Activated CD4-positive, alpha-beta T cell treated with anti-CD3 and anti-CD28 coated beads for 36 hours (primary cell): Measurements from ENCODE around the gene PKD1. TPM values are rescaled to one million over a fixed set of nuclear protein-coding genes. Genes with fewer than 3 reads are reported as not detected.
A peak's percentile ranks its signal among the peaks of the same experiment; 100 is the strongest.

Source experiments
- ATAC-seq: fragments of 200-7000 bp; cut with Tn5 transposase; one replicate; pipeline ENCODE4 v1.10.0; 2021; ENCODE audit warnings: mild to moderate bottlenecking, moderate library complexity
- CTCF ChIA-PET: fragments of 350-600 bp; sonication (Branson Sonifier 250); formaldehyde crosslinking; loops from one replicate; lab custom pipeline; 2021; ENCODE audit warnings: antibody characterized with exemption; lab: Charles Lee
- POLR2A ChIA-PET: fragments of 350-600 bp; sonication (Branson Sonifier 250); formaldehyde crosslinking; loops from one replicate; lab custom pipeline; 2021; ENCODE audit warnings: antibody characterized with exemption, inconsistent platforms; lab: Charles Lee
- DNase-seq: peaks from one replicate; pipeline ENCODE4 v3.0.0-alpha.2; 2020
- H3K27ac Mint-ChIP-seq: one replicate; pipeline ENCODE4 v1.8.0; 2021; ENCODE audit warnings: mixed read lengths
- H3K27me3 Mint-ChIP-seq: one replicate; pipeline ENCODE4 v1.8.0; 2021; ENCODE audit warnings: mixed read lengths
- H3K36me3 Mint-ChIP-seq: one replicate; pipeline ENCODE4 v1.8.0; 2021; ENCODE audit warnings: low read depth, mixed read lengths
- H3K4me1 Mint-ChIP-seq: one replicate; pipeline ENCODE4 v1.8.0; 2021; ENCODE audit warnings: mixed read lengths
- H3K4me3 Mint-ChIP-seq: one replicate; pipeline ENCODE4 v1.8.0; 2021; ENCODE audit warnings: mild to moderate bottlenecking, moderate library complexity, mixed read lengths
- H3K9me3 Mint-ChIP-seq: one replicate; pipeline ENCODE4 v1.8.0; 2021; ENCODE audit warnings: low read depth, mixed read lengths
- intact Hi-C, 2 experiments: fragments of 100-400 bp; cut with DNase I in 1 of 2; cut with micrococcal nuclease in 1 of 2; formaldehyde crosslinking; loops; one replicate each; pipeline versions ENCODE4 v1.14.2 to v1.15.1; 2022 to 2024; cut with DNase I, micrococcal nuclease
- total RNA-seq, 2 experiments: library from RNA; stranded (reverse); gene quantifications; one replicate each; pipeline ENCODE4 v1.2.3, GENCODE V29; 2021

PKD1 gene
- total RNA-seq, 2 experiments from 2014 or later: 64.3 to 71.2 TPM

DNA sequence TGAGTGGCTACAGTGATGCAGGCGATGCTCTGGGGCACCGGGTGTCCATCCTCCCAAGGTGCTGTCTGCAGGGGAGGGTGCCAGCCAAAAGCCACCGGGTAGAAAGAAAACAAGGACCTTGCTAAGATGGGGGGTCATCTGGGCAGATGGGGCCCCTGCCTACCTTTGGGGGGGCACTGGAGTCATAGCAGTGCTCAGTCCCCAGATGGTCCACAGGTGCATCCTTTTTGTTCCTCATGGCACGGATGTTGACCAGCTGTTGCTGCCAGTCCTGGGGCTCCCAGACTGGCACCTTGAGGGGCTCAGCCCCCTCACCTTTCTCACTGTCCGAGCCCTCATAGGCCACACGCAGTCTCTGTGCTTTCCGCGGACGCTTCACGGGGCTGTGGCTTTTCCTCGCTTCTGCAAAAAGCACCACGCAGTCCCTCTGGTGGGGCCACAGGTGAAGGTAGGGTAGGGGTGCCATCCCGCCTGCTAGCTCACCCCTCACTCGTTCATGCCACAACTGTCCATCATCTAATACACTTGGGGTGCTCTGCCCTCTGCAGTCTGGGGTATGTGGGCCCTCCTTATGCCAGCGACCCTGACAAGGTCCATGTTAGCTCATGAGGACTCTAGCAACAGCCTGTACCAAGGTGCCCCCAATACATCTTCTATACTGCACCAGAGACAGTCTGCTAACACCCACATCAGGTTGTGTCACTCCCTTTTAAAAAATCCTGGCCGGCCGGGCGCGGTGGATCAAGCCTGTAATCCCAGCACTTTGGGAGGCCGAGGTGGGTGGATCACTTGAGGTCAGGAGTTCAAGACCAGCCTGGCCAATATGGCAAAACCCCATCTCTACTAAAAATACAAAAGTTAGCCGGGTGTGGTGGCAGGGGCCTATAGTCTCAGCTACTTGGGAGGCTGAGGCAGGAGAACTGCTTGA is 89.5 kb downstream of the PKD1 start:
- DNase-seq (no peak), ATAC-seq (no peak)
- Mint-ChIP-seq H3K36me3 (peaks cover 1% of the 10 kb centered on the region), H3K4me3 (peak overlapping the region; percentile 89), H3K27me3 (no peaks in the 10 kb centered on the region), H3K9me3 (no peaks in the 10 kb centered on the region), H3K27ac (peak overlapping the region; percentile 31), H3K4me1 (peaks cover 18% of the 10 kb centered on the region)
- intact Hi-C loops: loop anchor here in 1 of 2 experiments (2.0 to 5.0 kb wide), 5 partner anchors 81 to 979 kb away; partner anchors contain the start of genes CCNF, MAPK8IP3, RPS2 and THOC6
- POLR2A ChIA-PET: interaction anchor here (0.6 to 1.5 kb wide), 3 partner anchors 19 to 219 kb away, joined by 3 to 8 read pairs (median 3); partner anchors contain the start of genes FAHD1, NHERF2 and RPS2
- CTCF ChIA-PET: interaction anchor here (1.0 to 1.9 kb wide), 2 partner anchors 90 to 94 kb away, joined by 3 to 4 read pairs; partner anchors contain the start of gene PKD1

DNA sequence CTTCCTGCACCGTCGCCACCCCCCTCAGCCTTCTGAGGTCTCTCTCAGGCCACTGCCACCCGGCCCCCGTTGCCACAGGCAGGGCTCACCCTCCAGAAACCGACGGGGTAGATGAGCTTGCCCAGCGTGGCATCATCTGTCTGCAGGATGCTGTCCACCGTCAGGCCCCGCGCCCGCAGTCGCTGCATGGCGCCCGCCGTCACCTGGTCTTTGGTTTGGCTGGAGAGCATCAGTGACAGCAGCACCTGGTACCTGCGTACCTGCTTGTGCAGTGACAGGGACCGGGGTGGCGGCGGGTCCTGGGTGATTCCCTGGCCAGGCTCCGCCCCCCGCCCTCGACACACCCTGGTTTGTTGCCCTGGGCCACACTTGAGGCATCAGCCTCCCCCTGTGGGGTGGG is 91.2 kb downstream of the PKD1 start:
- ATAC-seq (no peak), DNase-seq (no peak)
- CTCF ChIA-PET: no interaction called here
- H3K36me3 Mint-ChIP-seq: peaks cover 1% of the 10 kb centered on the region
- H3K4me3 Mint-ChIP-seq: no peak overlapping the region
- intact Hi-C loops: no loop called here
- H3K27me3 Mint-ChIP-seq: no peaks in the 10 kb centered on the region
- peaks cover 18% of the 10 kb centered on the region for H3K4me1 Mint-ChIP-seq
- H3K27ac Mint-ChIP-seq: no peak overlapping the region
- POLR2A ChIA-PET: no interaction called here
- no peaks in the 10 kb centered on the region for H3K9me3 Mint-ChIP-seq

DNA sequence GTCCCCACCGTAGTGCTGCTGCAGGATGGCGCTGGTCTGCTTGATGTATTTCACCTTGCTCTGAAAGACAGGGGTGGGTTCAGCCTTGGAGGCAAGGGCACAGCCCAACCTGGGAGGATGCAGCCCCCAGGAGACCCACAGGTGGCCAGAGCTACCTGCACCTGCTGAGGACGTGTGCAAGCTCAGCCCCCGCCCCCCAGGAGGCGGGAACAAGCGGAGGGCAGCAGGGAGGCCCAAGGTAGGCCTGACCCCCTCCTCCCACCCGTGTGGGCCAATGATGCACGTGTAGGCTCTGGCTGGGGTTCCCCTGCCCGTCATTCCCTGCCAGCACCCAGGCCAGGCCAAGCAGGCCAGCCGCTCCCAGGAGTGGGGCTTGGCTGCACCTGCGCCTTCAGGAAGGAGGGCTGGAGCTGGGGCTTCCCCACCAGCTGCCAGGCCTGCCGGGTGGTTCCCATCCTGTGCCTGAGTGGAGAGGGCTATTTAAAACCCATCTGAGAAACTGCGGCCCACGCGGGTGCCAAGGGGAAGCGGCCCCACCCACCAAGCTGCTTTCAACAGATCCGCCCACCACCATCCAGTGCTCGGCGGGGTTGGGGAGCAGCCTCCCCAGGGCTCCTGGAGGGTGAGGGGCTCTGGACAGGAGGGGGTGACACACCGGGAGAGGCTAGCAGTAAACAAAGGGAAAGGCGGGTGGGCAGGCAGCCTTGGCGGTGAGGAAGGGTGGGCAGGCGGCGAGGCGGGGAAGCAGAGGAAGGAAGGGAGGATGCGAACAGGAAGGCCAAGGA is 91.8 kb downstream of the PKD1 start:
- ATAC-seq: no peak
- CTCF ChIA-PET: no interaction called here
- no peak for DNase-seq

DNA sequence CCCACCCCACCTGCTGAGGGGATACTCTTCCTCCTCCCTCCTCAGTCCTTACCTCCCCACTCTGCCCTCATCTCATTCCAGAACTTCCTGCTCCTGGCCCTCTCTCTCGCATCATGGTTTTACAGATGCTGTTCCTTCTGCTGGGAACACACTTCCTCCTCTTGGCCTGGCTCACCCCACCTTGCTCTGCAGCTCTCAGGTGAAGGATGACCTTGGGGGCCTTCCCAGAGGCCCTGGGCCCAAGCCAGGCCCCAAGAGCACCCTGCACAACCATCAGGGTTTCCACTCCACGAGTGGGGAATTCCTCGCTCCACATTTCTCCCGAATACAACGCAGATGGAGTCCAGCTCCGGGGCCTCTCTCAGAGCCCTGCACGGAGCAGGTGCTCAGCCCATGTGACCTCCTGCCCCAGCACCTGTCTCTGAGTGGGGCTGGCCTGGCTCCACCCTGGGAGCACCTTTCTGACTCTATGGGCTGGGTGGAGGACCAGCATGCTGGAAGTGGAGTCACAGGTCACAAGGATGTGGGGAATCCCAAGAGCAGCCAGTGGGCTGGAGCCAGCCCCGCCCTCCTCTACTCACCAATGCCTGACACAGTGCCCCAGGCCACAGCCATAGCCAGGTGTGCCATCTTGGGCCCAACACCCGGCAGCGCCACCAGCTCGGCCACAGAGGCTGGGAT is 92.6 kb downstream of the PKD1 start:
- CTCF ChIA-PET: no interaction called here
- H3K27me3 Mint-ChIP-seq: no peaks in the 10 kb centered on the region

More for the DNA sequence above, 91.8 kb downstream of the PKD1 start:
- intact Hi-C loops: no loop called here
- POLR2A ChIA-PET: no interaction called here
- H3K9me3 Mint-ChIP-seq: no peaks in the 10 kb centered on the region
- peaks cover 1% of the 10 kb centered on the region for H3K36me3 Mint-ChIP-seq
- no peaks in the 10 kb centered on the region for H3K27me3 Mint-ChIP-seq
- peaks cover 14% of the 10 kb centered on the region for H3K4me1 Mint-ChIP-seq
- no peak overlapping the region for H3K4me3 Mint-ChIP-seq
- H3K27ac Mint-ChIP-seq: no peak overlapping the region

DNA sequence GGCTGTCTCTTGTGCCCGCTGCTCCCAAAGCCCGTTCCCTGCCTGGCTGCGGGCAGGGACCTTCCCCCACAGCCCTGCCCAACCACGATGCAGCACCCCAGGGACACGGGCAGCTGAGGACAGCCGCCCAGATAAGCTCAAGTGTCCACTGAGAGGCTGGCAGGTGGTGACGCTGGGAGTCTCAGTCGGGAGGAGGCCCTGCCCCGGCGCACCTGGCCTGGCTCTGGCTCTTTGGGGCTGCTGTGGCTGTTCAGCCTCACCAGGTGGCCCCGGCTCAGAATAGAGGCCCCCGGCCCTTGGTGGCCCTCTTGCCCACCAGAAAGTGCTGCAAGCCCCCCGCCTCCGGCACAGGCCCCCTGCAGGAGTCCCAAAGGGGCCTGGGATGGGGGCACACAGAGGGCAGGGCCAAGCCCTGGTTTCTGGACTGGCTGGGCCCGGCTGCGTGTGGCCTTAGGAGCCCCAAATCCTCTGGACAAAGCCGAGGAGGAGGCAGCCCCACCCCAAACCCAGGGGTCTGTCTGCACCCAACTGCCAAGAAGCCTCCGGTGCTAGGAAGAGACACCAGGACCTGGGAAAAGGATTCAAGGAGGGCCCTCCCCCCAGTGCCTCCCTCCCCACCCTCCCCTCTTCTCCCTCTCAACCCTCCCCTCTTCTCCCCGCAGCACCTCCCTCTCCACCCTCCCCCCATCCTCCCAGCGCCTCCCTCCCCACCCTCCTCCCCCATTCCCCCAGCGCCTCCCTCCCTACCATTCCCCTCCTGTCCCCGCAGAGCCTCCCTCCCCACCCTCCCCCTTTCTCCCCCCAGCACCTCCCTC is 93.3 kb downstream of the PKD1 start:
- Mint-ChIP-seq H3K4me3 (no peak overlapping the region), H3K9me3 (no peaks in the 10 kb centered on the region), H3K36me3 (peaks cover 1% of the 10 kb centered on the region), H3K4me1 (peaks cover 8% of the 10 kb centered on the region), H3K27ac (no peak overlapping the region), H3K27me3 (no peaks in the 10 kb centered on the region)
- no peak for ATAC-seq
- no peak for DNase-seq
- ChIA-PET POLR2A (no interaction called here), CTCF (no interaction called here)
- intact Hi-C loops: no loop called here

More for the DNA sequence above, 92.6 kb downstream of the PKD1 start:
- no peak overlapping the region for H3K27ac Mint-ChIP-seq
- H3K4me3 Mint-ChIP-seq: no peak overlapping the region
- intact Hi-C loops: no loop called here
- no peak for ATAC-seq
- no peaks in the 10 kb centered on the region for H3K9me3 Mint-ChIP-seq
- no peak for DNase-seq
- peaks cover 1% of the 10 kb centered on the region for H3K36me3 Mint-ChIP-seq
- POLR2A ChIA-PET: no interaction called here
- peaks cover 8% of the 10 kb centered on the region for H3K4me1 Mint-ChIP-seq

DNA sequence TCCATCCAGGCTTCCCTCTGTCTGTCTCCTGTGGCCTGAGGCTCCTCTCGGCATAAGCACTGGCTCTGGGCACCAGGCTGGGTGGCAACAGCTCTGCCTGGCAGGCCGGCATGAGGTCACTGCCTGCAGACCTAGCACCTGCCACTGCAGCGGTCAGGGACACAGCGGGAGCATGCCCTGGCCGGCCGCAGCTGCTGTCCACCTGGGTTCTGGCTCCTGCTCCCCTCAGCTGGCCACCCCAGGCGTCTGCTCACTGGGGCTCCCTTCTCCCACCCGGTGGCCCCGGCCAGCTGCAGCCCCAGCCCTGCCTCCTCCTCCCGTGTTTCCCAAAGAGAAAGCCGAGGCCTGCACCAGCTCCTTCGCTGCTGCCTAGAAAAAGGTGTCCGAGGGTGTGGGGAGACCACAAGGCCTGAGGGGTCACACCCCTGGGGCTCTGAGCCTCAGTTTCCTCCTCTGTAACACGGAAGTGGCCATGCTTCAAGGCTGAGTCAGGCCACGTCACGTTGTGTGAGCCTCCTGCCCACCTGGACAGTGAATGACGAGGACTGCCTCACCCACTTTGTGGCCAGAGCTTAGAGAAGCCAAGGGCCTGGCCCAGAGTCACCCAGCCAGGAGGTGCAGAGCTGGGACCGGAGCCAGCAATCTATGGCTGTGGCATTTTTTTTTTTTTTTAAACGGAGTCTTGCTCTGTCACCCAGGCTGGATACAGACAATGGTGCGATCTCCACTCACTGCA is 94.7 kb downstream of the PKD1 start:
- Mint-ChIP-seq H3K36me3 (no peaks in the 10 kb centered on the region), H3K4me3 (no peak overlapping the region), H3K27ac (no peak overlapping the region), H3K4me1 (no peaks in the 10 kb centered on the region), H3K9me3 (no peaks in the 10 kb centered on the region), H3K27me3 (no peaks in the 10 kb centered on the region)
- ChIA-PET POLR2A (interaction anchor here (0.6 kb wide), 1 partner anchor 27 kb away, joined by 3 read pairs; no protein-coding TSS in a partner anchor), CTCF (interaction anchor here (0.6 kb wide), 2 partner anchors 107 to 475 kb away, joined by 3 read pairs; no protein-coding TSS in a partner anchor)
- intact Hi-C loops: no loop called here
- ATAC-seq (no peak), DNase-seq (no peak)

DNA sequence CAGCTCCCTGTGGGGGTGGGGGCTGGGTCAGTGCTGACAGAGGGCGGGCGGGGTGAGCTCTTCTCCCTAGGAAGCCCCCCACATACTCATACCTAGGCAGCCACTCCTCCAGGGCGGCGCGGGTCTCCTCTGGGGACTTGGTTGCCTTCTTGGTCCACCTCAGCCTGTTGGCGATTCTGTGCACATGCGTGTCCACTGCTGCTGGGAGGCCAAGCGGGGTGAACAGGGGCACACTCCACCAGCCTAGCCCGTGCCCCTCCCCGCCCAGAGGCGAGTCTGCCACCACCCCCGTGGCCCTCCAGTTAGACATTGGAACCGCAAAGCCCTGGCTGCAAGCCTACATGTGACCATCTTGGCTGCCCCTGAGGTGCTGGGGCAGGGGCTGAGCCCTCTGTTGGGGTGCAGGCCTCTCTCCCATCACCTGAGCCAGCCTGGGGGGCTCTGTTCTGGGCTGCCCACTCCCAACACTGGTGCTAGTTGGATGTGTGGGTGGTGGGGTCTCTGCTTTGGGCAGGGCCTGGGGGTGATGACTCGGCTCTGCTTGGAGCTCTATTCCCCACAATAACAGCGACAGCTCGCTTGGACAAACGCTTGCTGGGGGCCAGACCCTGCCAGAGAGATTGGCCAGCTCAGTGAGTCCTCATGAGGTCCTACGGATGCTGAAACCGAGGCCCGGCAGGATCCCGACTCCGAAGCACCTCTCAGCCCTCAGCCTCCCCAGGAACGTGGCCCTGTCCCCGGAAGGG is 95.5 kb downstream of the PKD1 start:
- DNase-seq (no peak), ATAC-seq (no peak)
- Mint-ChIP-seq H3K27me3 (no peaks in the 10 kb centered on the region), H3K4me3 (no peak overlapping the region), H3K36me3 (no peaks in the 10 kb centered on the region), H3K27ac (no peak overlapping the region), H3K4me1 (no peaks in the 10 kb centered on the region), H3K9me3 (no peaks in the 10 kb centered on the region)
- CTCF ChIA-PET: no interaction called here
- POLR2A ChIA-PET: interaction anchor here (0.6 kb wide), 1 partner anchor 28 kb away, joined by 3 read pairs; no protein-coding TSS in a partner anchor
- intact Hi-C loops: no loop called here

DNA sequence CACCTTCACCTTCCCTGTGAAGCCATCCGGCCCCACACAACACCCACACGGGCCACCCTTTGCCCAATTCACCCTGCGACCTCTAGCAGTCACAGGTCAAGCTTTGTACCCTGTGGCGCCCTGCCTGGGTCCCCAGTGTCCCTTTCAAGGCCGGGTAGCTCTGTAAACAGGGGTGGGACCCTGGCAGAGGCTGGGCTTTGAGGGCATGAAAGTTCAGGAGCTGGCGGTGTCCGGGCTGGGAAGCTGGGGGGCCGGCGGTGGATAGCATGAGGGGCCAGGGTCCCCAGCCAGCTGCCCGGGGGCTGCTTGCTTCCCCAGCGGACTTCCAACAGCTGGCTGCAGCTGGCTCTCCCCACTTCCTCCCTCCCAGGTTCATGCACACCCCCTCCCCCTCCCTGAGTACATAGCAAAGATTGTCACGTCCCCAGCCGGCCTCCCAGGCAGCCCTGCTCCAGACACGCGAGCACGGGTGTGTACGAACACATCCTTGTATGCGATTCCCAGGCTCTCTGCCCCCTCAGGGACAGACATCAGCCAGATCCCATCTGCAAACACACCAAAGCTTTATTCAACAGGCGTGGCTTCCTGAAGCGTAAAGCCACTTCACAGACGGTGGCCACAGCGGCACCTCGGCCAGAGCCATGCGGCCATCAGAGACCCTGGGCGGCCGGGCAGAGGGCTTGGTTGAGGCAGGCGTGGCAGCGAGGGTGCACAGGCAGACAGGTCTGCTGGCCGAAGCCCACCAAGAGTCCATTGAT is 96.2 kb downstream of the PKD1 start:
- Mint-ChIP-seq H3K9me3 (no peaks in the 10 kb centered on the region), H3K27ac (no peak overlapping the region), H3K27me3 (no peaks in the 10 kb centered on the region), H3K4me3 (no peak overlapping the region), H3K4me1 (no peaks in the 10 kb centered on the region), H3K36me3 (no peaks in the 10 kb centered on the region)
- no peak for ATAC-seq
- intact Hi-C loops: no loop called here
- POLR2A ChIA-PET: no interaction called here
- DNase-seq: no peak
- CTCF ChIA-PET: interaction anchor here (0.6 to 0.7 kb wide), 2 partner anchors 12 to 554 kb away, joined by 3 read pairs; no protein-coding TSS in a partner anchor
